GM10248 (cell line): ENCODE measurements around the gene HSD17B4.

Experiments
- CTCF ChIA-PET: fragments of 300-600 bp; sonication (Branson Sonifier 250); formaldehyde crosslinking; extraction: SDS; loops from one replicate; lab custom pipeline; 2021; ENCODE audit warnings: antibody characterized with exemption; lab: Yijun Ruan, JAX
- POLR2A ChIA-PET: fragments of 350-650 bp; sonication (Branson Sonifier 250); formaldehyde crosslinking; extraction: SDS; loops from one replicate; lab custom pipeline; 2020; ENCODE audit warnings: antibody characterized with exemption; lab: Yijun Ruan, JAX
- DNase-seq: peaks from one replicate; pipeline ENCODE4 v3.0.0; 2012; ENCODE audit errors: extremely low spot score
- CTCF ChIP-seq: IDR thresholded peaks from 2 replicates; pipeline ENCODE4 v1.5.1; 2012; ENCODE audit warnings: mild to moderate bottlenecking, low read depth; ENCODE audit errors: extremely low read depth, missing control alignments, control extremely low read depth

Gene HSD17B4

GRCh38 chr5:119452373-119453039 lies at the start of gene HSD17B4:
HSD17B4 (plus strand) TSS chr5:119452497; CDS start chr5:119452576, 79 bp downstream.
- peak; percentile 84 for DNase-seq
- ChIA-PET CTCF (interaction anchor here (0.7 to 1.6 kb wide), 6 partner anchors 10 to 465 kb away, joined by 3 to 6 read pairs (median 4); partner anchors contain the start of gene DTWD2), POLR2A (interaction anchor here (0.6 to 0.7 kb wide), 2 partner anchors 81 to 135 kb away, joined by 3 read pairs; no protein-coding TSS in a partner anchor)
- TF ChIP-seq CTCF, result no peak

GRCh38 chr5:119402555-119402954 lies 49.7 kb upstream of the HSD17B4 start:
- POLR2A ChIA-PET, result no interaction called here
- no peak for TF ChIP-seq CTCF
- DNase-seq, result no peak
- CTCF ChIA-PET, result interaction anchor here (0.8 to 6.3 kb wide), 8 partner anchors 9 to 414 kb away, joined by 3 to 60 read pairs (median 3); partner anchors contain the start of gene DTWD2

- no peak for TF ChIP-seq CTCF
- POLR2A ChIA-PET, result no interaction called here
- CTCF ChIA-PET, result interaction anchor here (2.4 to 10.2 kb wide), 2 partner anchors 31 to 418 kb away, joined by 6 to 171 read pairs; partner anchors contain the start of gene DTWD2
- no peak for DNase-seq
Observed at GRCh38 chr5:119404033-119404432, 48.3 kb upstream of the HSD17B4 start.

GRCh38 chr5:119405419-119405818 lies 46.9 kb upstream of the HSD17B4 start:
- CTCF ChIA-PET, result interaction anchor here (1.0 to 10.2 kb wide), 6 partner anchors 19 to 419 kb away, joined by 3 to 171 read pairs (median 4); partner anchors contain the start of gene DTWD2
- TF ChIP-seq CTCF, result no peak
- POLR2A ChIA-PET, result no interaction called here
- no peak for DNase-seq

- DNase-seq, result no peak
- POLR2A ChIA-PET, result no interaction called here
- CTCF ChIA-PET, result interaction anchor here (1.2 to 10.2 kb wide), 4 partner anchors 21 to 420 kb away, joined by 3 to 171 read pairs (median 6); partner anchors contain the start of gene DTWD2
Observed at GRCh38 chr5:119406551-119407110, 45.7 kb upstream of the HSD17B4 start.

More at GRCh38 chr5:119406551-119407110, 45.7 kb upstream of the HSD17B4 start:
- TF ChIP-seq CTCF, result no peak
